GM12892 (cell line): ENCODE measurements around the gene DOCK10.

Source experiments
- DNase-seq: peaks from one replicate; pipeline ENCODE4 v3.0.0; 2011; ENCODE audit not compliant: insufficient read length
- FAIRE-seq: peaks from 2 replicates; lab custom pipeline; 2011; peaks lifted over from hg19 to GRCh38; lab: Jason Lieb, UNC
- POLR2A ChIP-seq: IDR thresholded peaks from 2 replicates; pipeline ENCODE4 v1.6.1; 2011; ENCODE audit warnings: low read depth, low read length, control low read depth
- POLR2AphosphoS5 ChIP-seq: IDR thresholded peaks from 2 replicates; pipeline ENCODE4 v1.6.1; 2011; ENCODE audit warnings: low read depth, low read length, control low read depth
- TAF1 ChIP-seq: IDR thresholded peaks from 2 replicates; pipeline ENCODE4 v1.6.1; 2011; ENCODE audit warnings: low read depth, mild to moderate bottlenecking, control low read depth, low read length, borderline replicate concordance

The DOCK10 gene

GRCh38 chr2:224885836-224886547 is 156.3 kb downstream of the DOCK10 start:
- FAIRE-seq (peak; percentile 91), DNase-seq (no peak)
- TF ChIP-seq POLR2A (no peak), TAF1 (no peak), POLR2AphosphoS5 (no peak)

GRCh38 chr2:224885291-224885690 is 157.0 kb downstream of the DOCK10 start:
- FAIRE-seq (no peak), DNase-seq (no peak)
- TF ChIP-seq POLR2A (no peak), TAF1 (no peak), POLR2AphosphoS5 (no peak)

- TF ChIP-seq TAF1 (no peak), POLR2AphosphoS5 (no peak), POLR2A (no peak)
- FAIRE-seq (no peak), DNase-seq (no peak)
Measured at GRCh38 chr2:224884188-224884587, 158.1 kb downstream of the DOCK10 start.

GRCh38 chr2:224883700-224884099 is 158.6 kb downstream of the DOCK10 start:
- DNase-seq = no peak
- no peak for FAIRE-seq
- TF ChIP-seq POLR2A (no peak), POLR2AphosphoS5 (no peak), TAF1 (no peak)

DNA sequence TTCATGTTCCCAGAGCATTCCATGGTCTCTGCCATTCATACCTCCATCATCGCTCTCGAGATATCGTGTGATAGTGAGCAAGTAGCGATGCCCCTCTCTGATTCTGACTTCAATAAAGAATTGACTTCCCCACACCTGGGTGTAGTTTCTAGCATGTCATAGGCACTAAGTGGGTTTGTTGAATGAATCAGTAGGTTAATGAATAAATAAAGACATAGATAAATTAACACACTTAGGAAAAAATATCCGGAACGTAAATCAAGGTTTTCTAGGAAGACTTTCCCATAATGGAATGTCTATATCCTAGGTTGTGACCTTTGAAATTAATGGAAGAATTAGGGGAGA is 159.1 kb downstream of the DOCK10 start:
- no peak for TF ChIP-seq TAF1
- TF ChIP-seq POLR2AphosphoS5 = no peak
- TF ChIP-seq POLR2A = no peak
- DNase-seq (no peak), FAIRE-seq (no peak)

DNA sequence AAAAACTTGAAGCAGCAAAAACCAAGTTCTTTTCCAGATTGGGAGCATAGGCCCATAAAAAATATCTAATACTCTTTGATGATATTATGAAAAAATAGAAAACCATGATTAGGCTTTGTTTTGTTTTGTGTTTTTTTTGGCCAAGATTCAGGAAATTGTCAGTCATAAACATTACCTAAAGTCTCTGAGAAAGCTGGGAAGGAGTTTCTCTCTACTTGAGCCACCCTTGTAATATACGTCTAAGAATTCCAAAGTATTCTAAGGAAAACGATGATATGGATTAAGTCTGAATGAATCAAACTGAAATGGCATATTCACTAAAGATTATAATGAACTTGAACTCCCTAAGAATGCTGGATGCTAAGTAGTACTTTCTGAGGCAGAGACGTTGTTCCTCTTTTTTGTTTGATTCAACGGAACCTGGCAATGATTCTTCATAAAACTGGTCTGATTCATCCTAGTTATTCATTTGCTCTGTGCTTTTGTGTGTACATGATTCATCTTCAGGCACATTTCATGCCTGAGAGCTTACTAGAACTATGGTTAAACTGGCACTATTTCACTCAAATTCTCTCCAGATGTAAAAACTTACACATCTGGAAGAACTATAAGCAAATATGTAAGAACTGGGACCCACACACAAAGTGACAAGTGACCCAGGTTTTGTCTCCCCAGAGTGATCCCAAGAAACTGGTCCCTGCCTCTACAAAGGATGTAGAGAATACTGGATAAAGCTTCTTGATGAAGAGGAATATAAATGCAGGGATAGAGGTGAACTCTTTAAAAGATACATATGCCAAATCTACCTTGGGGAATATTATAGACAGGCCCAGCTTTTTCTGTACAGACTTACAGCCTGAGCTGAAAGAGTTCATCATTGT is 159.7 kb downstream of the DOCK10 start:
- TF ChIP-seq POLR2AphosphoS5 (no peak), TAF1 (no peak), POLR2A (no peak)
- DNase-seq (no peak), FAIRE-seq (peak; percentile 17)

- TF ChIP-seq POLR2A = no peak
- no peak for TF ChIP-seq TAF1
- no peak for TF ChIP-seq POLR2AphosphoS5
- DNase-seq (no peak), FAIRE-seq (no peak)
Measured at GRCh38 chr2:224881846-224882245, 160.4 kb downstream of the DOCK10 start.

- FAIRE-seq = no peak
- DNase-seq = no peak
- TF ChIP-seq POLR2A (no peak), TAF1 (no peak), POLR2AphosphoS5 (no peak)
Measured at GRCh38 chr2:224876522-224876921, 165.7 kb downstream of the DOCK10 start.

GRCh38 chr2:224875841-224876240 is 166.4 kb downstream of the DOCK10 start:
- no peak for DNase-seq
- peak; percentile 74 for FAIRE-seq
- no peak for TF ChIP-seq POLR2A
- TF ChIP-seq POLR2AphosphoS5 = no peak
- no peak for TF ChIP-seq TAF1

GRCh38 chr2:224875153-224875552 is 167.1 kb downstream of the DOCK10 start:
- FAIRE-seq = no peak
- no peak for TF ChIP-seq POLR2AphosphoS5
- TF ChIP-seq POLR2A = no peak
- TF ChIP-seq TAF1 = no peak

GRCh38 chr2:224871813-224872212 is 170.5 kb downstream of the DOCK10 start:
- no peak for TF ChIP-seq POLR2A
- TF ChIP-seq POLR2AphosphoS5 = no peak
- TF ChIP-seq TAF1 = no peak
- DNase-seq (no peak), FAIRE-seq (no peak)

More at GRCh38 chr2:224875153-224875552, 167.1 kb downstream of the DOCK10 start:
- no peak for DNase-seq
